Mesenteric fat pad (tissue), 1 donor: ENCODE results near the gene DDOST. TPM values are rescaled to one million over a fixed set of nuclear protein-coding genes. Genes with fewer than 3 reads are reported as not detected.

ENCODE experiments used
- total RNA-seq: library from RNA; stranded (reverse); fragmentation: NEBNext Ultra II Directional; extraction: Animal tissue kit (Norgen Biotek cat#: 25700); gene quantifications from one replicate; pipeline ENCODE4 v1.2.1, GENCODE V29; 2021
- donor health status: DM: yes; HTN: yes; CAD: no.

The DDOST gene
- total RNA-seq, 1 donor from 2014 or later = 133 TPM

Other genes starting within 250 kb of the DDOST start
- 13.6 TPM for gene CAMK2N1, start 175.2 kb downstream of the DDOST start, total RNA-seq
- 26.8 TPM for gene MUL1, start 153.2 kb downstream of the DDOST start, total RNA-seq
- 0.87 TPM for gene FAM43B, start 108.8 kb downstream of the DDOST start, total RNA-seq
- gene CDA, start 72.3 kb downstream of the DDOST start, total RNA-seq = 6.4 TPM
- gene PINK1, start 27.9 kb downstream of the DDOST start, total RNA-seq = 87.6 TPM
- 4.6 TPM for gene KIF17, start 56.6 kb upstream of the DDOST start, total RNA-seq
- 0.22 TPM for gene SH2D5, start 71.3 kb upstream of the DDOST start, total RNA-seq
- gene HP1BP3, start 125.9 kb upstream of the DDOST start, total RNA-seq = 149 TPM